Suprapubic skin (tissue), 4 donors: ENCODE measurements around the gene OR2AG2. TPM values are rescaled to one million over a fixed set of nuclear protein-coding genes. Genes with fewer than 3 reads are reported as not detected.

Source experiments
- DNase-seq, 2 donors: peaks; one replicate each; pipeline ENCODE4 v3.0.0-alpha.2; 2019; ENCODE audit warnings: low spot score in 2 of 2
- H3K27ac ChIP-seq: fragments of 200-600 bp; sonication (generic); one replicate; pipeline ENCODE4 v1.5.1; 2019
- H3K27me3 ChIP-seq: fragments of 200-600 bp; sonication (generic); one replicate; pipeline ENCODE4 v1.5.1; 2019
- H3K36me3 ChIP-seq: fragments of 200-600 bp; sonication (generic); one replicate; pipeline ENCODE4 v1.5.1; 2019
- H3K4me1 ChIP-seq: fragments of 200-600 bp; sonication (generic); one replicate; pipeline ENCODE4 v1.5.1; 2019
- H3K4me3 ChIP-seq: fragments of 200-600 bp; sonication (generic); one replicate; pipeline ENCODE4 v1.5.1; 2019; ENCODE audit warnings: mild to moderate bottlenecking
- H3K9me3 ChIP-seq: fragments of 200-600 bp; sonication (generic); one replicate; pipeline ENCODE4 v1.5.1; 2019
- EP300 ChIP-seq: sonication (generic); formaldehyde crosslinking; IDR thresholded peaks from one replicate; pipeline ENCODE4 v1.6.1; 2017; ENCODE audit warnings: antibody characterized with exemption
- POLR2A ChIP-seq, 2 donors: fragments of 450-650 bp; IDR thresholded peaks; one replicate each; pipeline ENCODE4 v1.6.1; 2017; ENCODE audit warnings: antibody characterized with exemption in 2 of 2, mild to moderate bottlenecking in 2 of 2, moderate library complexity in 2 of 2
- POLR2AphosphoS5 ChIP-seq, 3 donors: sonication (generic); formaldehyde crosslinking; IDR thresholded peaks; one replicate each; pipeline ENCODE4 v1.6.1; 2017; ENCODE audit warnings: antibody characterized with exemption in 3 of 3
- WGBS: methylation state at CpG from one replicate; pipeline ENCODE4 v1.1.5; 2018; 5-methylcytosine and 5-hydroxymethylcytosine counted together
- total RNA-seq, 4 donors: library from RNA; depleted of rRNA; stranded (reverse); fragments of >200 nt; gene quantifications; one replicate each; pipeline ENCODE4 v1.1.0, GENCODE V29; 2016
- TF ChIP-seq, protein P1 (sequence below), 2 donors: fragments of 200-600 bp in 1 of 2; fragments of 450-650 bp in 1 of 2; sonication (generic) in 1 of 2; IDR thresholded peaks; one replicate each; pipeline ENCODE4 v1.5.1; 2016 to 2019; ENCODE audit warnings: antibody characterized with exemption in 2 of 2, mild to moderate bottlenecking in 1 of 2, moderate library complexity in 1 of 2

OR2AG2 gene
- total RNA-seq, 4 donors from 2014 or later, result 0.24 TPM; not detected in 3

DNA sequence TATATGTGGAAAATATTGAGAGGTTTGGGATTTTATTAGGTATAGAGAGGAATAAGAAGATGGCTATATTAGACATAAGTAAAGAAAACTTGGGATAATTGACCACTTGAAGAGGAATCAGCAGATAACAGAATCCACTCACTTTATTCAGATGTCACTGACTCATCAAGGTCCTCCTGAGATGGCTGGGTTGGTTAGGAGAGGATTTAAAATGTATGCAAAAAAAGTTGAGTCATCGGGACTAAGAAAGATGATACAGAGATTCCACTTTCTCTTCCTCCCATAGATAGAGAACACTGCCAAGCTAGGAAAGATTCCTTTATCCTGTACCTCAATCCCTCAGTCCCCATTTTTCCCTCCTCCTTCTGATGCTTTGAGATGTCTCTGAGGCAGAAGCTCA, 27.6 kb upstream of the OR2AG2 start, which contains the start of gene OR6A2:
Gene OR6A2, minus strand, starts transcription at position 288 of the 400 bp plus-strand sequence. CDS start 3,981 bp downstream, outside the sequence.
- no peak within 1 kb of the TSS for H3K27ac ChIP-seq
- H3K36me3 ChIP-seq, result no peaks in the 10 kb centered on the region
- DNase-seq, result no peak
- TF ChIP-seq EP300 (no peak), POLR2AphosphoS5 (IDR thresholded peaks at IDR 0.05) (no peak), POLR2A (IDR thresholded peaks at IDR 0.05) (no peak)
- TF ChIP-seq, protein P1, sequence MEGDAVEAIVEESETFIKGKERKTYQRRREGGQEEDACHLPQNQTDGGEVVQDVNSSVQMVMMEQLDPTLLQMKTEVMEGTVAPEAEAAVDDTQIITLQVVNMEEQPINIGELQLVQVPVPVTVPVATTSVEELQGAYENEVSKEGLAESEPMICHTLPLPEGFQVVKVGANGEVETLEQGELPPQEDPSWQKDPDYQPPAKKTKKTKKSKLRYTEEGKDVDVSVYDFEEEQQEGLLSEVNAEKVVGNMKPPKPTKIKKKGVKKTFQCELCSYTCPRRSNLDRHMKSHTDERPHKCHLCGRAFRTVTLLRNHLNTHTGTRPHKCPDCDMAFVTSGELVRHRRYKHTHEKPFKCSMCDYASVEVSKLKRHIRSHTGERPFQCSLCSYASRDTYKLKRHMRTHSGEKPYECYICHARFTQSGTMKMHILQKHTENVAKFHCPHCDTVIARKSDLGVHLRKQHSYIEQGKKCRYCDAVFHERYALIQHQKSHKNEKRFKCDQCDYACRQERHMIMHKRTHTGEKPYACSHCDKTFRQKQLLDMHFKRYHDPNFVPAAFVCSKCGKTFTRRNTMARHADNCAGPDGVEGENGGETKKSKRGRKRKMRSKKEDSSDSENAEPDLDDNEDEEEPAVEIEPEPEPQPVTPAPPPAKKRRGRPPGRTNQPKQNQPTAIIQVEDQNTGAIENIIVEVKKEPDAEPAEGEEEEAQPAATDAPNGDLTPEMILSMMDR (IDR thresholded peaks at IDR 0.05), result no peak
- H3K27me3 ChIP-seq, result no peaks in the 10 kb centered on the region
- no peak within 1 kb of the TSS for H3K4me3 ChIP-seq
- no peaks in the 10 kb centered on the region for H3K4me1 ChIP-seq
- 88% methylated on average over 1 of the region's 1 CpG for WGBS
- no peaks in the 10 kb centered on the region for H3K9me3 ChIP-seq

DNA sequence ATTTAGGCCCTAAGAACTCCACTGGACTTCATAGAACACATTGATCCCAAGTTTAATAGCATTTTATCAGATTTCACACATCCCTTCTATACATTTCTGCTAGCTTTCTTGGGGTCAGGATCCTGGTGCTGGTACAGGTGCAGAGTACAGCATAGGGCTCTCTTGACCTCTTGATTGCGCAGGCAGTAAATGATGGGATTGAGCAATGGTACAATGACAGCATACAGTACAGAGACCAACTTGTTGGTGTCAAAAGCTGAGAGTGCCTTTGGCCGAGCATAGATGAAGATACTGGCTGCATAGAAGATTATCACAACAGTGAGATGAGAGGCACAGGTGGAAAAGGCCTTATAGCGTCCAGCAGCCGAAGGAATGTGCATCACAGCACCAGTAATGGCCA, 22.9 kb upstream of the OR2AG2 start:
- Histone ChIP-seq H3K4me3 (no peak overlapping the region), H3K36me3 (no peaks in the 10 kb centered on the region), H3K4me1 (no peaks in the 10 kb centered on the region), H3K9me3 (no peaks in the 10 kb centered on the region), H3K27ac (no peak overlapping the region), H3K27me3 (no peaks in the 10 kb centered on the region)
- WGBS, result 96% methylated on average over 4 of the region's 4 CpGs
- TF ChIP-seq POLR2A (IDR thresholded peaks at IDR 0.05), result no peak
- no peak for TF ChIP-seq EP300
- no peak for TF ChIP-seq POLR2AphosphoS5 (IDR thresholded peaks at IDR 0.05)
- TF ChIP-seq, protein P1 (IDR thresholded peaks at IDR 0.05), result no peak
- no peak for DNase-seq

DNA sequence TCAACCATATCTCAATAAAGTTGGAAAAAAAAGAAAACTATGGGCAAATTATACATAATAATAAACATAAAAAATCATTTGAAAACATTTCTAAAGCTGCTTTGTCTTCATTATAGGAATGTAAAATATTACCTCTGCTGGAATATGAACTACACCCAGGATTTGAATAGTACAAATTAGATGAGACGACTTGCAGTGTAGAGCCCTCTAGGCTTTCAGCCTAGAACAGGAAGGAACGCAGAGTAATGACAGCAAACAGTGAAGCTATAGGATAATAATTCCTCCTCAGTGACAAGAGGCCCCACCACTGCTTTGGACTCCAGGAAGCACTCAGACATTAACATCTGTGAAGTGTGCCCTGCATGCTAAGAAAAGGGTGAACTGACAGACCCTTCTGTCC, 18.8 kb upstream of the OR2AG2 start:
- H3K27ac ChIP-seq, result no peak overlapping the region
- no peak for TF ChIP-seq EP300
- no peak for TF ChIP-seq POLR2A (IDR thresholded peaks at IDR 0.05)
- no peak for TF ChIP-seq POLR2AphosphoS5 (IDR thresholded peaks at IDR 0.05)
- TF ChIP-seq, protein P1 (IDR thresholded peaks at IDR 0.05), result no peak
- no peaks in the 10 kb centered on the region for H3K9me3 ChIP-seq
- H3K27me3 ChIP-seq, result no peaks in the 10 kb centered on the region
- no peaks in the 10 kb centered on the region for H3K36me3 ChIP-seq
- no peak for DNase-seq
- H3K4me3 ChIP-seq, result no peak overlapping the region
- no peaks in the 10 kb centered on the region for H3K4me1 ChIP-seq
- WGBS, result 46% methylated on average over 2 of the region's 2 CpGs

DNA sequence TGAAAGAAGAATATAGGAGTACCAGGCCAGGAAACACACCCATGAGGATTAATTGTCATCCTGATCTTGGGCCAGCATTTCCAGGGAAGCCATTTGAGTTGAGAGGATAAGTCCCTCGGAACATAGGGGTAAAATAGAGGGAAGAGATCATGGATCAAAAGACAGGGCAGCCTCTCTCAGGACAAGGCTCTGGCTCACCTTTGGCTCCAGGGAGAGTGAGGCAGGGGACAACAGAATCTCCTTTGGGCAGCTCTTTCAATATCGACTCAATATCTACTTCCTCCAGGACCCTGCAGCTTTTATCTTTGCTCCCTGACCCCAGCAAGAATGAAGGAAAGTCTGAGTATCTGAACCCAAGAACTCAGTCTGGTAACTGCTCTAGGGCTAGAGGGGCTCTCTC, 10.9 kb upstream of the OR2AG2 start, which contains the start of gene OR2AG1:
Gene OR2AG1, plus strand, starts transcription at position 301 of the 400 bp plus-strand sequence. CDS start 2,018 bp downstream, outside the sequence.
- no peak for TF ChIP-seq POLR2AphosphoS5 (IDR thresholded peaks at IDR 0.05)
- TF ChIP-seq EP300, result no peak
- TF ChIP-seq POLR2A (IDR thresholded peaks at IDR 0.05), result no peak
- Histone ChIP-seq H3K9me3 (no peaks in the 10 kb centered on the region), H3K36me3 (no peaks in the 10 kb centered on the region), H3K27me3 (no peaks in the 10 kb centered on the region), H3K4me1 (no peaks in the 10 kb centered on the region), H3K4me3 (no peak within 1 kb of the TSS), H3K27ac (no peak within 1 kb of the TSS)
- WGBS, result 79% methylated on average over 2 of the region's 2 CpGs
- DNase-seq, result no peak

DNA sequence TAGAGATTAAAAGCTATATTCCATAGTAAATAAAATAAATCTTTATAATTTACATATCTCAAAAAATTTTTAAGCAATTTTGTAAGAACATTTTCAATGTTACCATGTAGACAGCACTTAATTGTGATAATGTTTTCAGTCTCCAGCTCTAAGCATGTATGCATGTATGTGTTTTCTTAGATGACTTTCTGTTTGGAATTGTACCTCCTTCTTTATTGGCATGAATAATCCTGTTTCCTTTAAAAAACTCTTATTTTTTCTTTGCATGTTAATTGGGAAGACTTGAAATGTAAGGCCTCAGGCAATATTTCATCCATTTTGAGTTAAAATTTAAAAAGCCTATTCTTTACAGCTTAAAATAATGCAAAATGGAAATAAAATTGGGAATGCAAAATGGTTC, 9.1 kb upstream of the OR2AG2 start:
- Histone ChIP-seq H3K27me3 (no peaks in the 10 kb centered on the region), H3K4me3 (no peak overlapping the region), H3K9me3 (no peaks in the 10 kb centered on the region), H3K4me1 (no peaks in the 10 kb centered on the region), H3K27ac (no peak overlapping the region), H3K36me3 (no peaks in the 10 kb centered on the region)
- no peak for TF ChIP-seq POLR2AphosphoS5 (IDR thresholded peaks at IDR 0.05)
- TF ChIP-seq, protein P1 (IDR thresholded peaks at IDR 0.05), result no peak
- no peak for TF ChIP-seq POLR2A (IDR thresholded peaks at IDR 0.05)
- TF ChIP-seq EP300, result no peak
- DNase-seq, result no peak

DNA sequence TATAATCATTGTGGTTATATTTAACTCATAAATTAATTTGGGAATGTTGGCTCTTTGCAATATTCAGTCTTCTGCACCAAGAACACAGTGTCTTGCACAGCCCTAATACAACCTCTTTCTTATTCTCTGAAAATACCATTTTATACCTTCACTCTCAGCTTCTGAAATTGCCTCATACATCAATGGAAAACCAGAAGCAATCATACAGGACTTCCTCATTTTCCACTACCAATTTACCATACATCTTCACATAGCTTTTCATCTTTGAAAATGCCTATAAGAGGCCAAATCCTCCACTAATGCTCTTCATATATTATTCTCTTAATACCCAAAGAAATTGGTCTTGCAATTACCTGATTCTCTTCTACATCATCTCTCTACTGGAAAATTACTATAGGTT, 6.7 kb upstream of the OR2AG2 start:
- H3K36me3 ChIP-seq, result no peaks in the 10 kb centered on the region
- TF ChIP-seq POLR2AphosphoS5 (IDR thresholded peaks at IDR 0.05), result no peak
- TF ChIP-seq POLR2A (IDR thresholded peaks at IDR 0.05), result no peak
- TF ChIP-seq, protein P1 (IDR thresholded peaks at IDR 0.05), result no peak
- TF ChIP-seq EP300, result no peak
- DNase-seq, result no peak
- H3K4me1 ChIP-seq, result no peaks in the 10 kb centered on the region
- H3K27ac ChIP-seq, result no peak overlapping the region
- H3K4me3 ChIP-seq, result no peak overlapping the region
- H3K9me3 ChIP-seq, result no peaks in the 10 kb centered on the region
- no peaks in the 10 kb centered on the region for H3K27me3 ChIP-seq
